ENCODE results near the gene TTLL11. TPM values are rescaled to one million over a fixed set of nuclear protein-coding genes. Genes with fewer than 3 reads are reported as not detected.

Gene TTLL11
- polyA plus RNA-seq, 1 of the 3 experiments (the other 2 are of a cell fraction): 6.8 TPM

GRCh38 chr9:122096620-122097415 lies 3.7 kb upstream of the TTLL11 start:
- no peaks in the 10 kb centered on the region for H3K9me2 ChIP-seq
- no peak overlapping the region for H3K27ac ChIP-seq (ENCODE audit: low read depth in 2 of 2, low read length in 1 of 2)
- H3K27me3 ChIP-seq (ENCODE audit: insufficient read depth): no peaks in the 10 kb centered on the region
- H4K20me1 ChIP-seq (ENCODE audit: insufficient read depth): peaks cover under 1% of the 10 kb centered on the region; the same call in 1 of the 2 replicates
- no peak overlapping the region for H3K4me2 ChIP-seq
- WGBS (ENCODE audit: low lambda C conversion rate): 53% methylated on average over 4 of the region's 4 CpGs
- H2AFZ ChIP-seq (ENCODE audit: low read depth): no peak overlapping the region
- ChIA-PET POLR2A (no interaction called here), CTCF (interaction anchor here (3.4 to 8.1 kb wide), 4 partner anchors 9 to 252 kb away, joined by 15 to 327 read pairs (median 80); no protein-coding TSS in a partner anchor)
- no peak overlapping the region for H3K4me3 ChIP-seq (ENCODE audit: low read depth in 2 of 2, low read length in 1 of 2)
- no peaks in the 10 kb centered on the region for H3F3A ChIP-seq (replicated peaks; ENCODE audit: insufficient read depth)
- H3K9ac ChIP-seq: no peak overlapping the region
- H3K9me3 ChIP-seq: no peaks in the 10 kb centered on the region
- TF ChIP-seq RFX5 (IDR thresholded peaks at IDR 0.05; ENCODE audit: low read length): no peak
- no peak for TF ChIP-seq USF2 (IDR thresholded peaks at IDR 0.05; ENCODE audit: borderline replicate concordance, low read depth, low read length)
- TF ChIP-seq EP300 (IDR thresholded peaks at IDR 0.05; ENCODE audit: borderline replicate concordance in 1 of 2, low read depth in 1 of 2, low read length in 1 of 2): no peak
- no peak for TF ChIP-seq PBX3 (IDR thresholded peaks at IDR 0.05)
- TF ChIP-seq REST (IDR thresholded peaks at IDR 0.05; ENCODE audit: low read depth, low read length): no peak
- no peak for TF ChIP-seq POLR2AphosphoS5 (IDR thresholded peaks at IDR 0.05; ENCODE audit: low read depth, low read length)
- no peak for TF ChIP-seq FOXM1 (IDR thresholded peaks at IDR 0.05; ENCODE audit: low read depth)
- no peak for TF ChIP-seq JUND (IDR thresholded peaks at IDR 0.05)
- TF ChIP-seq CHD2 (IDR thresholded peaks at IDR 0.05; ENCODE audit: low read length, partially characterized antibody): no peak
- TF ChIP-seq RAD21 (IDR thresholded peaks at IDR 0.05; ENCODE audit: low read length): no peak
- no peak for TF ChIP-seq GABPA (IDR thresholded peaks at IDR 0.05; ENCODE audit: low read depth)
- TF ChIP-seq IRF3 (IDR thresholded peaks at IDR 0.05; ENCODE audit: low read depth, low read length): no peak
- TF ChIP-seq TCF12 (IDR thresholded peaks at IDR 0.05): no peak
- TF ChIP-seq RXRA (IDR thresholded peaks at IDR 0.05; ENCODE audit: borderline replicate concordance, low read depth): no peak
- TF ChIP-seq RCOR1 (IDR thresholded peaks at IDR 0.05; ENCODE audit: low read length): no peak
- no peak for TF ChIP-seq MXI1 (IDR thresholded peaks at IDR 0.05; ENCODE audit: low read depth, low read length)
- H3K36me3 ChIP-seq (replicated peaks in 1 of 2; ENCODE audit: control insufficient read depth in 1 of 2, insufficient read depth in 2 of 2, low read length in 1 of 2): no peaks in the 10 kb centered on the region
- no peak for DNase-seq
- peaks cover under 1 to 11% of the 10 kb centered on the region in 2 experiments; a peak in 2 of 4 replicates for H3K4me1 ChIP-seq (ENCODE audit: control insufficient read depth in 1 of 2, insufficient read depth in 2 of 2, low read depth in 1 of 2, low read length in 1 of 2)
- peaks cover 6% of the 10 kb centered on the region for H3K79me2 ChIP-seq (ENCODE audit: insufficient read depth)

Measured in SK-N-SH (cell line).